HG03097 (cell line): ENCODE measurements around the gene MLH3.
"Not testable (repeated sequence)": the region's sequence is repeated elsewhere in the genome, so short reads cannot be mapped to it uniquely, and the experiment has no call there.

Experiments used
- ATAC-seq: cut with Tn5 transposase; IDR thresholded peaks from one replicate; pipeline ENCODE4 v1.9.1; 2021; ENCODE audit not compliant: unreplicated experiment, low FRiP score

MLH3 gene

GRCh38 chr14:75067765-75068164 is 16.5 kb upstream of the MLH3 start:
- not testable (repeated sequence) for ATAC-seq

- no peak for ATAC-seq
Measured at GRCh38 chr14:75067212-75067611, 15.9 kb upstream of the MLH3 start.

- ATAC-seq, result no peak
Measured at GRCh38 chr14:75066691-75067090, 15.4 kb upstream of the MLH3 start.

- no peak for ATAC-seq
Measured at GRCh38 chr14:75064205-75064567, 12.9 kb upstream of the MLH3 start.

GRCh38 chr14:75063491-75064204 is 12.4 kb upstream of the MLH3 start, which contains the start of gene ACYP1:
TSS of gene ACYP1 (minus strand) at chr14:75064024. CDS start at chr14:75063553, 471 bp downstream.
- ATAC-seq, result peak; percentile 95

GRCh38 chr14:75063013-75063412 is 11.7 kb upstream of the MLH3 start:
- ATAC-seq, result no peak

- no peak for ATAC-seq
Measured at GRCh38 chr14:75060420-75060819, 9.2 kb upstream of the MLH3 start.

- no peak for ATAC-seq
Measured at GRCh38 chr14:75059642-75060041, 8.4 kb upstream of the MLH3 start.

GRCh38 chr14:75054421-75054820 is 3.2 kb upstream of the MLH3 start:
- no peak for ATAC-seq

- ATAC-seq, result no peak
Measured at GRCh38 chr14:75053396-75054291, 2.4 kb upstream of the MLH3 start.

- no peak for ATAC-seq
Measured at GRCh38 chr14:75051556-75051899, 261 bp upstream of the MLH3 start.

GRCh38 chr14:75049731-75050201 is 1.5 kb downstream of the MLH3 start:
- ATAC-seq, result no peak

GRCh38 chr14:75049136-75049535 is 2.1 kb downstream of the MLH3 start:
- ATAC-seq, result no peak

- no peak for ATAC-seq
Measured at GRCh38 chr14:75048101-75048500, 3.2 kb downstream of the MLH3 start.

- ATAC-seq, result no peak
Measured at GRCh38 chr14:75047506-75047905, 3.8 kb downstream of the MLH3 start.

GRCh38 chr14:75046899-75047298 is 4.4 kb downstream of the MLH3 start:
- ATAC-seq, result no peak

- ATAC-seq, result no peak
Measured at GRCh38 chr14:75046275-75046674, 5.0 kb downstream of the MLH3 start.

GRCh38 chr14:75044752-75045151 is 6.5 kb downstream of the MLH3 start:
- no peak for ATAC-seq

- ATAC-seq, result no peak
Measured at GRCh38 chr14:75044322-75044721, 6.9 kb downstream of the MLH3 start.

- no peak for ATAC-seq
Measured at GRCh38 chr14:75042035-75042434, 9.2 kb downstream of the MLH3 start.

GRCh38 chr14:75041613-75042012 is 9.7 kb downstream of the MLH3 start:
- ATAC-seq, result no peak

- no peak for ATAC-seq
Measured at GRCh38 chr14:75040959-75041358, 10.3 kb downstream of the MLH3 start.
